Thymus (tissue), 11 donors: ENCODE results near the gene SMAD1. TPM values are rescaled to one million over a fixed set of nuclear protein-coding genes. Genes with fewer than 3 reads are reported as not detected.
"Not testable (repeated sequence)": the region's sequence is repeated elsewhere in the genome, so short reads cannot be mapped to it uniquely, and the experiment has no call there.

ENCODE experiments used
- DNase-seq, 9 donors: peaks; one replicate each; pipeline ENCODE4 v3.0.0-alpha.2; 2013; ENCODE audit warnings: low spot score in 9 of 9, low read depth in 6 of 9, missing footprints in 1 of 9
- H3K27ac ChIP-seq, 2 donors: one replicate each; pipeline ENCODE4 v1.5.1; 2013; ENCODE audit warnings: control low read depth in 1 of 2, low read depth in 1 of 2, low read length in 1 of 2, mild to moderate bottlenecking in 1 of 2, moderate library complexity in 1 of 2
- H3K27me3 ChIP-seq, 2 donors: one replicate each; pipeline ENCODE4 v1.5.1; 2013; ENCODE audit warnings: low read length in 1 of 2; ENCODE audit not compliant: control insufficient read depth in 2 of 2, insufficient read depth in 1 of 2
- H3K36me3 ChIP-seq, 2 donors: one replicate each; pipeline ENCODE4 v1.5.1; 2013; ENCODE audit warnings: low read length in 1 of 2, mild to moderate bottlenecking in 1 of 2, moderate library complexity in 1 of 2; ENCODE audit not compliant: control insufficient read depth in 2 of 2, insufficient read depth in 2 of 2
- H3K4me1 ChIP-seq, 2 donors: one replicate each; pipeline ENCODE4 v1.5.1; 2013; ENCODE audit warnings: low read length in 2 of 2; ENCODE audit not compliant: control insufficient read depth in 2 of 2, insufficient read depth in 2 of 2
- H3K4me3 ChIP-seq, 2 donors: one replicate each; pipeline ENCODE4 v1.5.1; 2013; ENCODE audit warnings: low read length in 2 of 2, control low read depth in 1 of 2, mild to moderate bottlenecking in 1 of 2
- H3K9me3 ChIP-seq, 2 donors: one replicate each; pipeline ENCODE4 v1.5.1; 2013; ENCODE audit warnings: low read length in 1 of 2, mild to moderate bottlenecking in 1 of 2; ENCODE audit not compliant: control insufficient read depth in 2 of 2, insufficient read depth in 1 of 2
- WGBS: extraction: QIAGEN DNeasy Blood & Tissue Kit; methylation state at CpG from one replicate; pipeline ENCODE4 v1.1.7; 2013; 5-methylcytosine and 5-hydroxymethylcytosine counted together
- polyA plus RNA-seq: library from polyadenylated mRNA; stranded (reverse); fragments of 200-250 nt; gene quantifications from one replicate; pipeline ENCODE4 v1.2.3, GENCODE V29; 2013
- total RNA-seq: library from RNA; stranded (reverse); fragments of 120-200 nt; gene quantifications from one replicate; pipeline ENCODE4 v1.2.4, GENCODE V29; 2013
- donor health status: healthy.

The SMAD1 gene
- total and polyA plus RNA-seq, 2 donors, result 6.8 to 23.5 TPM

GRCh38 chr4:145567516-145567915 lies 85.9 kb downstream of the SMAD1 start:
- Histone ChIP-seq H3K4me3 (no peak overlapping the region), H3K4me1 (no peaks in the 10 kb centered on the region), H3K27me3 (no peaks in the 10 kb centered on the region), H3K36me3 (no peaks in the 10 kb centered on the region), H3K27ac (no peak overlapping the region), H3K9me3 (no peaks in the 10 kb centered on the region)
- 98% methylated on average over 2 of the region's 2 CpGs for WGBS
- no peak for DNase-seq

DNA sequence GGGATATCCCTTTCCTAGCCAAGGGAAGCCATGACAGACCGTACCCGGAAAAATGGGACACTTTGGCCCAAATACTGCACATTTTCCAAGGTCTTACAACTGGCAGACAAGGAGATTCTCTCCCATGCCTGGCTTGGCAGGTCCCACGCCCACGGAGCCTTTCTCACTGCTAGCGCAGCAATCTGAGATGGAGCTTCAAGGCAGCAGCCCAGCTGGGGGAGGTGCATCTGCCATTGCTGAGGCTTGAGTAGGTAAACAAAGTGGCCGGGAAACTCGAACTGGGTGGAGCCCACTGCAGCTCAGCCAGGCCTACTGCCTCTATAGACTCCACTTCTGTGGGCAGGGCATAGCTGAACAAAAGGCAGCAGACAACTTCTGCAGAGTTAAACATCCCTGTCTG lies 92.9 kb downstream of the SMAD1 start:
- not testable (repeated sequence) for H3K4me3 ChIP-seq, DNase-seq, H3K9me3 ChIP-seq, H3K27ac ChIP-seq, H3K4me1 ChIP-seq, H3K36me3 ChIP-seq, H3K27me3 ChIP-seq
- whole genome bisulfite sequencing, result 91% methylated on average over 7 of the region's 7 CpGs

DNA sequence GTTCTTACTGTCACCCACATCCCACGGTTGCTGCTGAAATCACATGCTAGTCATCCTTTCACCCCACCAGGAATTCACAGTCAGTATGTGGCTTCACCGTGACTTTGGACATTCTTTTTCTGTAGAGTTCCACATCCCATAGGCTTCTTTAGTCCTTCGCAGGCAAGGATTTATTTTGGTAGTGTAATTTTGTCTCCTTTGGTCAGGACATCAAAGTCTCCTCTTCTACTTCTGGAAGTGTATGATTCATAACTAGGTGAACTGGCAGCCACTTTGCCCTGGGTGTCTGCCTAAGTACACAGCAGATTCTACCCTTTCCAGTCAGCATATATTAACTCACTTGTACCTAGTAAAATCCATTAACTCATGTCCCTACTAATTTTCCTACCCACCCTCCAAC lies 99.3 kb downstream of the SMAD1 start:
- Histone ChIP-seq H3K27me3 (no peaks in the 10 kb centered on the region), H3K4me1 (no peaks in the 10 kb centered on the region), H3K27ac (no peak overlapping the region), H3K9me3 (no peaks in the 10 kb centered on the region), H3K4me3 (no peak overlapping the region), H3K36me3 (no peaks in the 10 kb centered on the region)
- DNase-seq, result no peak
- 95% methylated on average over 3 of the region's 3 CpGs for WGBS

- H3K27me3 ChIP-seq, result no peaks in the 10 kb centered on the region
- H3K9me3 ChIP-seq, result no peaks in the 10 kb centered on the region
- no peaks in the 10 kb centered on the region for H3K36me3 ChIP-seq
- no peak for DNase-seq
- H3K4me1 ChIP-seq, result no peaks in the 10 kb centered on the region
- no peak overlapping the region for H3K27ac ChIP-seq
- WGBS, result 95% methylated on average over 6 of the region's 6 CpGs
- no peak overlapping the region for H3K4me3 ChIP-seq
These were observed 101.8 kb downstream of the SMAD1 start for GRCh38 chr4:145583191-145584055.

DNA sequence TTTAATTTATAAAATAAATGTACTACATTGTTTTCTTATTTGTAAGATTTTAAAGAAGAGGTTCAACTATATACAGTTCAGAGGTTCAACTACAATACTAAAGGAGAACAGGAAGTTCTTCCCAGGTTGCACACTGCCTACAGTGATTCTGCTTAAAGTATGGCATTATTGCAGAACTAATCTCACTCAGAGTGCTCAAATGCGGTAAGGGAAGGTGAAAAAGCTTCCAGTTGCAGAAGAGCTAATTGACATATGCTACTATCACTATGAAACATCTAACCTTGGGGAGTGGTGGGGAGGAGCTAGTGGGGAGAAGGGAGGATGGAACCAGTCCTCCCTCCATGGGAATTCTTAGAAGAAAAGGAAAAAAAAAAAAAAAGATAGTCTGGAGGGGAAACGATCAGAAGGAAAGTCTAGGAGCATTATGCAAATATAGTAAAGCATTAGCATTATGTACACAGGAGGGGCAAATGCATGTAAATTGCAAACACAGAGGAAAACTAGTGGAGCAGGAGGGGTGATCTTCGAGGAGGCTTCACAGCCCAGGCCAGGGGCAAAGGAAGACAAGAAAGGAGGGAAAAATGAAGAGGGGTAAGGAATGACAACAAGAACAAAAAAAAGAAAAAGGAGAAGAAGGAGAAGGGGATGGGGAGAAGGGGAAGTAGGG lies 105.6 kb downstream of the SMAD1 start:
- H3K36me3 ChIP-seq, result no peaks in the 10 kb centered on the region
- no peaks in the 10 kb centered on the region for H3K9me3 ChIP-seq
- no peak overlapping the region for H3K4me3 ChIP-seq
- no peaks in the 10 kb centered on the region for H3K4me1 ChIP-seq
- no peak overlapping the region for H3K27ac ChIP-seq
- 68% methylated on average over 3 of the region's 3 CpGs for WGBS
- no peaks in the 10 kb centered on the region for H3K27me3 ChIP-seq
- DNase-seq, result no peak

DNA sequence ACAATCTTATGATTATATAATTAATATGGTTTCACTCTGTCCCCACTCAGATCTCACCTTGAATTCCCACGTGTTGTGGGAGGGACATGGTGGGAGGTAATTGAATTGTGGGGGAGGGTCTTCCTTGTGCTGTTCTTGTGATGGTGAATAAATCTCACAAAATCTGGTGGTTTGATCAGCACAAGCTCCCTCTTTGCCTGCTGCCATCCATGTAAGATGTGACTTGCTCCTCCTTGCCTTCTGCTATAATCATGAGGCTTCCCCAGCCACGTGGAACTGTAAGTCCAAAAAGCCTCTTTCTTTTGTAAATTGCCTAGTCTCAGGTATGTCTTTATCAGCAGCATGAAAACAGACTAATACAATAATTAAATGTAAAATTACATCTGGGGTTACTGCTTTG lies 107.7 kb downstream of the SMAD1 start:
- H3K4me1 ChIP-seq, H3K4me3 ChIP-seq, H3K27ac ChIP-seq, H3K9me3 ChIP-seq, H3K27me3 ChIP-seq, DNase-seq, H3K36me3 ChIP-seq: not testable (repeated sequence)
- WGBS, result 93% methylated on average over 2 of the region's 2 CpGs

DNA sequence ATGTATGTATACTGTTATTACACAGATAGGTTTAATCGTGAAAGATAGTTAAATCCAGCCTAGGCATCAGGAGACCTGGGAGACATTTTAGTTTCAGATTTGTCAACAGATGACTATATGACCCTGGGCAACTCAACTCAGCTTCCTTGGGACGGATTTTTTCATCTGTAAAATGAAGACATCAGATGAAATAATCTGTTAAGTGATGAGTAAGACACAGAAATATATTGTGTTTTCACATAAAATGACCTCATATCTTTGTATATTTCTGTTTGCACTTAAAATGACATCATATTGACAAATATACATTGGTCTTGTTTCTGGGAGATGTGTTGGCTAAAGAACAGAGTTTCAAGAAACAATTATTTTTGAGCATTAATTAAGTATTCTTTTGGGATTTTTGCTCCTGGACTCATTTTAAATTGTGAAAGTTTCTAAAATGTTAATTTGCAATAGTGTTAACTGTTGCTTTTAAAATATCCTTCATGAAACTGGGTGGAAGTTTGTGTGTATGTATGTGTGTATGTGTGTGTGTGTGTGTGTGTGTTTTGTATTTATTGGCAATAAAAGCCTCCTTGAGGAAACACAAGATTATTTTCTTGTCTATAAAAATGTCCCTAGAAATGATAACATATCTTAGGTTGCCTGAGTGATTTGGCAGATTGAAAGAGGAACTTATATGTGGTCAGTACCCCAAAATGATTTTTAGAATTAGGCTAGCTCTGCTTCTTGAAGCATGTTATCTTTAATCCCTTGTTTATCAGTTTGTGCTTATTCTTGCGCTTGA lies 108.5 kb downstream of the SMAD1 start:
- no peaks in the 10 kb centered on the region for H3K9me3 ChIP-seq
- no peak overlapping the region for H3K27ac ChIP-seq
- H3K36me3 ChIP-seq, result no peaks in the 10 kb centered on the region
- WGBS, result 95% methylated on average over 3 of the region's 3 CpGs
- no peak overlapping the region for H3K4me3 ChIP-seq
- DNase-seq, result no peak
- H3K4me1 ChIP-seq, result no peaks in the 10 kb centered on the region
- no peaks in the 10 kb centered on the region for H3K27me3 ChIP-seq

DNA sequence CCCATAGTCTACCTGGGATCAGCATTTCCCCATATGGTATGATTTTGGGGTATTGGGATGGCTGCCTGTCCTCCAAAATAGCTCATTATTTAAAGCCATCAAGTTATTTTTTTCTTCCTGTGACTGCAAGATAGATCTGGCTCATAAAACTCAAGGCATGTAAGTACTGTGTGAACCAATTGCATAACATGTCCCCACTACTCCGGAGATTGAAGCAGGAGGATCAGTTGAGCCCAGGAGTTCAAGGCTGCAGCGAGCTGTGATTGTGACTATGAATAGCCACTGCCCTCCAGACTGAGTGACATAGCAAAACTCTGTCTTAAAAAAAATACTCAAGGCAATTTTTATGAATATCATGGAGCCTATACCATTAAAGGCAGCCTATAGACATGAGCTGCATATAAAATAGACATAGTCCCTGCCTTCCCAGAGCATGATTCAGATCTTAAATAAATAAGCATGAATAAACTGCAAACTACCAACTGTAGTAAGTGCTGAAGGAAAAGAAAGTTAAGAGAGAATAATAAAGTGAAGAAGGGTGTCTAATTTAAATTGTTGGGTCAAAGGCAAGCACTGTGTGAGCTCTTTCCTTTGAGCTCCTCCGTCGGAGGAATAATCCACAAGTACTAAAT lies 120.6 kb downstream of the SMAD1 start:
- H3K9me3 ChIP-seq, result peaks cover 0 to under 1% of the 10 kb centered on the region in 2 donors
- H3K27me3 ChIP-seq, result no peaks in the 10 kb centered on the region
- no peaks in the 10 kb centered on the region for H3K4me1 ChIP-seq
- no peaks in the 10 kb centered on the region for H3K36me3 ChIP-seq
- DNase-seq, result no peak
- no peak overlapping the region for H3K27ac ChIP-seq
- H3K4me3 ChIP-seq, result no peak overlapping the region
- WGBS, result 97% methylated on average over 4 of the region's 4 CpGs

- no peaks in the 10 kb centered on the region for H3K36me3 ChIP-seq
- no peak overlapping the region for H3K4me3 ChIP-seq
- no peaks in the 10 kb centered on the region for H3K9me3 ChIP-seq
- no peaks in the 10 kb centered on the region for H3K4me1 ChIP-seq
- H3K27ac ChIP-seq, result no peak overlapping the region
- H3K27me3 ChIP-seq, result no peaks in the 10 kb centered on the region
- no peak for DNase-seq
These were observed 124.3 kb downstream of the SMAD1 start for GRCh38 chr4:145605941-145606340.
